CD4-positive, alpha-beta memory T cell (primary cell): ENCODE results near the gene TP63. TPM values are rescaled to one million over a fixed set of nuclear protein-coding genes. Genes with fewer than 3 reads are reported as not detected.

Source experiments
- CTCF ChIA-PET: fragments of 350-600 bp; sonication (Branson Sonifier 250); formaldehyde crosslinking; loops from one replicate; lab custom pipeline; 2021; ENCODE audit warnings: inconsistent platforms; ENCODE audit not compliant: partially characterized antibody; lab: Charles Lee
- POLR2A ChIA-PET: fragments of 350-600 bp; sonication (Branson Sonifier 250); formaldehyde crosslinking; loops from one replicate; lab custom pipeline; 2021; ENCODE audit not compliant: partially characterized antibody; lab: Charles Lee
- DNase-seq, 5 donors: peaks; one replicate each; pipeline versions ENCODE4 v3.0.0 to v3.0.0-alpha.2; 2020 to 2022; ENCODE audit warnings: mixed read lengths in 1 of 5
- H3K27ac ChIP-seq: one replicate; pipeline ENCODE4 v1.7.0; 2013; ENCODE audit warnings: low read depth, low read length
- H3K27me3 ChIP-seq: 2 replicates; pipeline ENCODE4 v1.7.0; 2013; ENCODE audit warnings: mild to moderate bottlenecking, low read length, moderate library complexity; ENCODE audit not compliant: insufficient read depth
- H3K36me3 ChIP-seq: 2 replicates; pipeline ENCODE4 v1.7.0; 2013; ENCODE audit warnings: mild to moderate bottlenecking, low read length, moderate library complexity; ENCODE audit not compliant: insufficient read depth
- H3K4me1 ChIP-seq: 2 replicates; pipeline ENCODE4 v1.7.0; 2013; ENCODE audit warnings: mild to moderate bottlenecking, low read length, moderate library complexity; ENCODE audit not compliant: insufficient read depth
- H3K4me3 ChIP-seq, 2 donors: one replicate each; pipeline ENCODE4 v1.7.0; 2013; ENCODE audit warnings: low read length in 2 of 2, mild to moderate bottlenecking in 1 of 2
- H3K9me3 ChIP-seq, 2 donors: one replicate each; pipeline ENCODE4 v1.7.0; 2013; ENCODE audit warnings: low read length in 2 of 2, control low read depth in 1 of 2; ENCODE audit not compliant: control insufficient read depth in 1 of 2
- H3K27ac Mint-ChIP-seq, 7 donors: one replicate each; pipeline ENCODE4 v1.8.0; 2020 to 2021; ENCODE audit warnings: mixed read lengths in 7 of 7, mild to moderate bottlenecking in 6 of 7, inconsistent platforms in 3 of 7, moderate library complexity in 3 of 7
- H3K27me3 Mint-ChIP-seq, 2 donors: one replicate each; pipeline ENCODE4 v1.8.0; 2020 to 2021; ENCODE audit warnings: mixed read lengths in 2 of 2
- H3K36me3 Mint-ChIP-seq, 2 donors: one replicate each; pipeline ENCODE4 v1.8.0; 2020 to 2021; ENCODE audit warnings: mixed read lengths in 2 of 2, inconsistent platforms in 1 of 2, mild to moderate bottlenecking in 1 of 2
- H3K4me1 Mint-ChIP-seq, 4 donors: one replicate each; pipeline ENCODE4 v1.8.0; 2020 to 2021; ENCODE audit warnings: mixed read lengths in 4 of 4, mild to moderate bottlenecking in 1 of 4
- H3K4me3 Mint-ChIP-seq, 8 donors: one replicate each; pipeline ENCODE4 v1.8.0; 2020 to 2021; ENCODE audit warnings: mixed read lengths in 8 of 8, mild to moderate bottlenecking in 7 of 8, moderate library complexity in 6 of 8, inconsistent platforms in 3 of 8
- H3K9me3 Mint-ChIP-seq, 8 donors: one replicate each; pipeline ENCODE4 v1.8.0; 2020 to 2021; ENCODE audit warnings: mixed read lengths in 8 of 8, mild to moderate bottlenecking in 5 of 8, inconsistent platforms in 3 of 8, moderate library complexity in 1 of 8
- intact Hi-C: fragments of 100-400 bp; cut with micrococcal nuclease; formaldehyde crosslinking; loops from one replicate; pipeline ENCODE4 v1.15.1; 2023
- polyA plus RNA-seq, 2 donors: library from polyadenylated mRNA; unstranded; fragments of 300-500 nt; fragmentation: Illumina TruSeq; gene quantifications; one replicate each; pipeline ENCODE4 v1.2.3, GENCODE V29; 2021
- total RNA-seq, 2 experiments: library from RNA; stranded (reverse); gene quantifications; one replicate each; pipeline ENCODE4 v1.2.3, GENCODE V29; 2021

Gene TP63
- total and polyA plus RNA-seq, 4 experiments from 2014 or later: 0.25 to 0.64 (median 0.55) TPM; not detected in 1

DNA sequence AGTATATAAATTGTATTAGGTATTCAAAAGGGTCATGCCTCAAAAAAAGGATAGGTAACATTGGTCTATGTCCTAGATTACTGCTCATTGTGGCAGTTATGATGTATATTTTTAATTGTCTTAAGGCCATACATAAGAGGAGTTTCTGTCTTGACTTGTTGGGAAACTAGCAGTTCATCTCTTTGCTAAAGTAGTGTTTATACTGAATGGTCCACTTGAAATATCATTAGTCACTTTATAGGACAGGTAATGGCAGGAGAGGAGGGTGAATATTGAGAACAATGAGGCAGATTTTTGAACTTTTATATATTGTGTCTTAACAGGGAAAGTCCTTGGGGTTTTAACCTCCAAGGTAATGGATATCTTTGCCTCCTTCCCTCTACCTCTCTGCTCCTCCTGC lies 58.4 kb downstream of the TP63 start:
- Histone ChIP-seq H3K4me3 (no peak overlapping the region), H3K4me1 (no peaks in the 10 kb centered on the region), H3K36me3 (no peaks in the 10 kb centered on the region), H3K27ac (no peak overlapping the region), H3K27me3 (no peaks in the 10 kb centered on the region), H3K9me3 (no peaks in the 10 kb centered on the region)
- Mint-ChIP-seq H3K36me3 (no peaks in the 10 kb centered on the region), H3K27me3 (no peaks in the 10 kb centered on the region), H3K4me1 (peaks cover 0 to 2% (median 0%) of the 10 kb centered on the region in 4 donors), H3K9me3 (peaks cover 0 to 2% (median 0%) of the 10 kb centered on the region in 8 donors), H3K27ac (no peak overlapping the region), H3K4me3 (no peak overlapping the region)
- intact Hi-C loops: no loop called here
- ChIA-PET POLR2A (no interaction called here), CTCF (no interaction called here)
- DNase-seq: no peak

DNA sequence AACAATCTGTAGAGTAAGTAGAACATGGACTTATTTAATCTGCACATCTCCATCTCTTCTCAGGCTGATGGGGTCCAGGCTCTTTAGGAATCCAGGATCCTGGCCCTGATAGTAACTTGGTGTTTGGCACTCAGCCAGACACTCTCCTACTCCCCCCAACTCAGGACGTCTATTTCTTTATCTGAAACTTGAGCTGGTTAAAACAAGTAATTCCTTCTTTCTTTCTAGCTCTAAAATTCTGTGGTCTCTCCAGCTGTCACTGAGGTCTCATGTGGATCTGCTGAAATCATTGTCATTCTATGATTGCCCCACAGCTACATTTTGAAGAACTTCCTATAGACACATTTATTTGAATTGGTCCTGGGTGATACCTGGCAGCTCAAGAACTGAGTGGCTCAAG lies 59.0 kb downstream of the TP63 start:
- Mint-ChIP-seq H3K4me3 (no peak overlapping the region), H3K36me3 (no peaks in the 10 kb centered on the region), H3K4me1 (peaks cover 0 to 2% (median 0%) of the 10 kb centered on the region in 4 donors), H3K9me3 (peaks cover 0 to 2% (median 0%) of the 10 kb centered on the region in 8 donors), H3K27ac (no peak overlapping the region), H3K27me3 (no peaks in the 10 kb centered on the region)
- Histone ChIP-seq H3K36me3 (no peaks in the 10 kb centered on the region), H3K4me3 (no peak overlapping the region), H3K27me3 (no peaks in the 10 kb centered on the region), H3K4me1 (no peaks in the 10 kb centered on the region), H3K9me3 (no peaks in the 10 kb centered on the region), H3K27ac (no peak overlapping the region)
- POLR2A ChIA-PET: no interaction called here
- DNase-seq: no peak
- intact Hi-C loops: no loop called here
- CTCF ChIA-PET: no interaction called here

DNA sequence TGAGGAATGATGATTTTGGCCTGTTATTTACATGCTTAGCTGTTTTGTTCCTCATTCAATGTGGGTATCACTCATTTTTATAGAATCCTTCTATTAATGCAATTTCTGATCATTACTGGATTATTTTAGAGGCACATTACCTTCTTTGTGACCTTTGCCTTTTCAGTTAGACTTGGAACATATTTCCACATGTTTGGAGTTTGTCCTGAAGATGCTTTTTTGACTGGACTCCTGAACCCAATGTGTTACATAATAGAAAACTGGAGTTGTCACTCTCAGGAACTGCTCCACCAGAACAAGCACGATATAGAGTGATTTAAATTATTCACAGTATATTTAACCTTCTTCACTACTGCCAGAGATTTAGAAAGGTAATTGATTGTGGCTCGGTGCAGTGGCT lies 59.5 kb downstream of the TP63 start:
- Mint-ChIP-seq H3K27me3 (no peaks in the 10 kb centered on the region), H3K27ac (no peak overlapping the region), H3K36me3 (no peaks in the 10 kb centered on the region), H3K4me1 (peaks cover 0 to 2% (median 0%) of the 10 kb centered on the region in 4 donors), H3K9me3 (peaks cover 0 to 2% (median 0%) of the 10 kb centered on the region in 8 donors), H3K4me3 (no peak overlapping the region)
- Histone ChIP-seq H3K4me3 (no peak overlapping the region), H3K27me3 (no peaks in the 10 kb centered on the region), H3K9me3 (no peaks in the 10 kb centered on the region), H3K4me1 (no peaks in the 10 kb centered on the region), H3K36me3 (no peaks in the 10 kb centered on the region), H3K27ac (no peak overlapping the region)
- intact Hi-C loops: no loop called here
- DNase-seq: no peak
- ChIA-PET POLR2A (no interaction called here), CTCF (interaction anchor here (0.7 kb wide), 1 partner anchor 12 kb away, joined by 3 read pairs; no protein-coding TSS in a partner anchor)

DNA sequence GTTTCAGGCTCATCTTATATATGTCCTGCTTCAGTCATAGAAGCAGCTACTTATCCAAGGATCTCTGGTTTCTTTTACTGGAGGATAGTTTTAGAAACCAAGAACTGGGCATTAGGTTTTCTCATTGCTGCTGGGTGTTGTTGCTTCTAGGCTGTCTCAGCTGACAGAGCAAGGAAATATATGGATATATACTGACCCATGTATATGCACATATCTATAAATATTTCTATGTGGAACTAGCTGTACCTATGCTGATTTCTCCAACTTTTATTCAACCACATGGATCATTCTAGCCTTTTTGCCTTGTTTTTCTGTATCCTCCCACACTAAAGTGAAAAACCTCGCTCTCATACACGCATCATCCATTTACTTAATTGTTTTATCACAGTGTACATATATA lies 64.2 kb downstream of the TP63 start:
- CTCF ChIA-PET: no interaction called here
- Histone ChIP-seq H3K27me3 (no peaks in the 10 kb centered on the region), H3K4me1 (no peaks in the 10 kb centered on the region), H3K27ac (no peak overlapping the region), H3K4me3 (no peak overlapping the region), H3K9me3 (no peaks in the 10 kb centered on the region), H3K36me3 (no peaks in the 10 kb centered on the region)
- H3K9me3 Mint-ChIP-seq: peaks cover 0 to 2% (median 0%) of the 10 kb centered on the region in 8 donors
- intact Hi-C loops: no loop called here
- no peak overlapping the region for H3K27ac Mint-ChIP-seq
- H3K4me3 Mint-ChIP-seq: no peak overlapping the region
- peaks cover 2 to 3% of the 10 kb centered on the region in 2 donors for H3K27me3 Mint-ChIP-seq
- DNase-seq: no peak
- no peaks in the 10 kb centered on the region for H3K4me1 Mint-ChIP-seq
- H3K36me3 Mint-ChIP-seq: no peaks in the 10 kb centered on the region
- POLR2A ChIA-PET: no interaction called here

DNA sequence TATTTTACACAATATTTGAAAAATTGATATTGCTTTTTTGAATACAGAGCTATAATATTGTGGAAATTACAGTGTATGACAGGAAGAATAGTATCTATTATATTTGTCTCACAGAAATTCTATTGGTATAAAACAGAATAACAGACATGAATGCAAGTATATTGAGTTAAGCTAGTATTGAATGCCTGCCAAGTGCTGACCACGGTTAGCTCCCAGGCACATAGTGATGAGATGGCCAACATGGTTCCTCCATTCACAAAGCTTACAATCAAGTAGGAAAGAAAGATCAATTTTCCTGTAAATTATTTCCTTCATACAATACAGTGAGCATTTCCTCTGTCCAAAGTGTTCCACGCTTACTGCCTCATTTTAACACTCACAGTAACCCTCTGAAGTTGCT lies 67.6 kb downstream of the TP63 start:
- intact Hi-C loops: no loop called here
- Mint-ChIP-seq H3K4me3 (no peak overlapping the region), H3K36me3 (no peaks in the 10 kb centered on the region), H3K27me3 (peaks cover 2 to 3% of the 10 kb centered on the region in 2 donors), H3K4me1 (no peaks in the 10 kb centered on the region), H3K27ac (no peak overlapping the region), H3K9me3 (peaks cover 0 to 2% (median 0%) of the 10 kb centered on the region in 8 donors)
- Histone ChIP-seq H3K4me1 (no peaks in the 10 kb centered on the region), H3K4me3 (no peak overlapping the region), H3K36me3 (no peaks in the 10 kb centered on the region), H3K27ac (no peak overlapping the region), H3K27me3 (no peaks in the 10 kb centered on the region), H3K9me3 (no peaks in the 10 kb centered on the region)
- DNase-seq: no peak
- POLR2A ChIA-PET: no interaction called here
- CTCF ChIA-PET: no interaction called here

DNA sequence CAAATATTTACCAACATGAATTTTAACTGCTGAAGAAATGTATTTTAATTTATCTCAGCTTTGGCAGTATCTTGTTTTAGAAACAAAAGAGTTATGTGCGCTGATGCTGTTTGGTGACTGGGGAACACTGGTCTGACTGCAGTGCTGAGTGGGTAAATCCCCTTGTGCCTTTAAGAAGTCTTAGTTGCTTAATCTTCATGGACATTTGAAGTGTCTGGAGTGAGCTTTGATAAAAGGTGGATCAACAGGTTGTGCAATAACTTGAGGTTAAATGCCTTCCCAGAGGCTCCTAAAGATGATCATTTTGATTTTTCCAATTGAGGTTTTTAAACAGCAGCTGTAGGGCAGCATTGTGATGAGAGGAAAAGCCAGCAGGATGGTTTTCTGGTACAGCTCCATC lies 68.7 kb downstream of the TP63 start:
- H3K27me3 ChIP-seq: no peaks in the 10 kb centered on the region
- no peak overlapping the region for H3K27ac Mint-ChIP-seq
- no peaks in the 10 kb centered on the region for H3K4me1 Mint-ChIP-seq
- no peaks in the 10 kb centered on the region for H3K4me1 ChIP-seq
- H3K4me3 ChIP-seq: no peak overlapping the region
- intact Hi-C loops: no loop called here
- DNase-seq: no peak
- no peak overlapping the region for H3K4me3 Mint-ChIP-seq
- H3K27me3 Mint-ChIP-seq: peaks cover 2 to 3% of the 10 kb centered on the region in 2 donors
- no peaks in the 10 kb centered on the region for H3K36me3 ChIP-seq
- peaks cover 0 to 2% (median 0%) of the 10 kb centered on the region in 8 donors for H3K9me3 Mint-ChIP-seq
- no peaks in the 10 kb centered on the region for H3K9me3 ChIP-seq
- H3K36me3 Mint-ChIP-seq: no peaks in the 10 kb centered on the region
- ChIA-PET CTCF (no interaction called here), POLR2A (interaction anchor here (0.6 kb wide), 1 partner anchor 112 kb away, joined by 3 read pairs; no protein-coding TSS in a partner anchor)
- no peak overlapping the region for H3K27ac ChIP-seq

GRCh38 chr3:189702066-189702646 lies 71.0 kb downstream of the TP63 start:
- H3K27me3 ChIP-seq: no peaks in the 10 kb centered on the region

More at GRCh38 chr3:189702066-189702646, 71.0 kb downstream of the TP63 start:
- H3K9me3 Mint-ChIP-seq: peaks cover 0 to 2% (median 0%) of the 10 kb centered on the region in 8 donors
- CTCF ChIA-PET: no interaction called here
- no peak overlapping the region for H3K4me3 Mint-ChIP-seq
- no peaks in the 10 kb centered on the region for H3K36me3 Mint-ChIP-seq
- no peaks in the 10 kb centered on the region for H3K9me3 ChIP-seq
- intact Hi-C loops: no loop called here
- no peak for DNase-seq
- H3K4me1 ChIP-seq: no peaks in the 10 kb centered on the region
- no peaks in the 10 kb centered on the region for H3K4me1 Mint-ChIP-seq
- H3K27ac Mint-ChIP-seq: no peak overlapping the region
- H3K36me3 ChIP-seq: no peaks in the 10 kb centered on the region
- POLR2A ChIA-PET: no interaction called here
- no peak overlapping the region for H3K4me3 ChIP-seq
- H3K27ac ChIP-seq: no peak overlapping the region
- H3K27me3 Mint-ChIP-seq: peaks cover 1 to 3% of the 10 kb centered on the region in 2 donors
